Right atrium auricular region (tissue), 2 donors: ENCODE data around the gene CALN1. TPM values are rescaled to one million over a fixed set of nuclear protein-coding genes. Genes with fewer than 3 reads are reported as not detected.

Experiments
- DNase-seq: peaks from one replicate; pipeline ENCODE4 v3.0.0-alpha.2; 2019; ENCODE audit warnings: low spot score
- H3K27ac ChIP-seq, 2 donors: fragments of 200-600 bp; sonication (generic); 1 replicate in 1 of 2; 2 replicates in 1 of 2; pipeline ENCODE4 v1.5.1; 2016 to 2019
- H3K27me3 ChIP-seq, 2 donors: fragments of 200-600 bp; sonication (generic); one replicate each; pipeline versions ENCODE4 v1.5.1 to v1.6.0; 2017 to 2019
- H3K36me3 ChIP-seq: fragments of 200-600 bp; sonication (generic); one replicate; pipeline ENCODE4 v1.5.1; 2016
- H3K4me1 ChIP-seq, 2 donors: fragments of 200-600 bp; sonication (generic); one replicate each; pipeline versions ENCODE4 v1.5.1 to v1.6.0; 2017 to 2019
- H3K4me3 ChIP-seq, 2 donors: fragments of 200-600 bp; sonication (generic); 1 replicate in 1 of 2; 2 replicates in 1 of 2; pipeline ENCODE4 v1.5.1; 2017 to 2019; ENCODE audit warnings: mild to moderate bottlenecking in 1 of 2, moderate library complexity in 1 of 2
- H3K9me3 ChIP-seq, 2 donors: fragments of 200-600 bp; sonication (generic); one replicate each; pipeline ENCODE4 v1.5.1; 2019
- total RNA-seq, 2 donors: library from RNA; depleted of rRNA; stranded (reverse); fragments of >200 nt; gene quantifications; one replicate each; pipeline ENCODE4 v1.1.0, GENCODE V29; 2016
- TF ChIP-seq, protein P1 (sequence below), 2 donors: fragments of 200-600 bp; sonication (generic); IDR thresholded peaks; one replicate each; pipeline ENCODE4 v1.5.1; 2019; ENCODE audit warnings: antibody characterized with exemption in 2 of 2

The CALN1 gene
- total RNA-seq, 2 donors from 2014 or later = not detected

DNA sequence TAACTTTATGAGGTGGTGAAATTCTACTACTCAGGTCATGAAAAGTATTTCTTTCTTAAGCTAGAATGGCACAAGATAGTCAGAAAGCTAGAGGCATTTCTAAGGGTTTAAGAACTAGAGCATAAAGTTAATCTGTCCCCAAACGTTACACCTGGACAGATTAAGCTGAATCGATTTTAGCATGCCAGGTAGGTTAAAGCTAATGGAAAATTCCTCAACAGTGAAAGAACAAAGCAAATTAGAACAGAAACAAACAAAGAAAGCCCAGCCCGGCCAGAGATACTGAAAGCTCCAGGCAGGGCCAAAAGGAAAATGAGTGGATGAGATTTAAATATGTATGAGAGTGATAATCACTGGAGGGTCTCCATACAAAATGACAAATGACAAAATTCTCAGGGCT, 293.8 kb downstream of the CALN1 start:
- TF ChIP-seq, protein P1, sequence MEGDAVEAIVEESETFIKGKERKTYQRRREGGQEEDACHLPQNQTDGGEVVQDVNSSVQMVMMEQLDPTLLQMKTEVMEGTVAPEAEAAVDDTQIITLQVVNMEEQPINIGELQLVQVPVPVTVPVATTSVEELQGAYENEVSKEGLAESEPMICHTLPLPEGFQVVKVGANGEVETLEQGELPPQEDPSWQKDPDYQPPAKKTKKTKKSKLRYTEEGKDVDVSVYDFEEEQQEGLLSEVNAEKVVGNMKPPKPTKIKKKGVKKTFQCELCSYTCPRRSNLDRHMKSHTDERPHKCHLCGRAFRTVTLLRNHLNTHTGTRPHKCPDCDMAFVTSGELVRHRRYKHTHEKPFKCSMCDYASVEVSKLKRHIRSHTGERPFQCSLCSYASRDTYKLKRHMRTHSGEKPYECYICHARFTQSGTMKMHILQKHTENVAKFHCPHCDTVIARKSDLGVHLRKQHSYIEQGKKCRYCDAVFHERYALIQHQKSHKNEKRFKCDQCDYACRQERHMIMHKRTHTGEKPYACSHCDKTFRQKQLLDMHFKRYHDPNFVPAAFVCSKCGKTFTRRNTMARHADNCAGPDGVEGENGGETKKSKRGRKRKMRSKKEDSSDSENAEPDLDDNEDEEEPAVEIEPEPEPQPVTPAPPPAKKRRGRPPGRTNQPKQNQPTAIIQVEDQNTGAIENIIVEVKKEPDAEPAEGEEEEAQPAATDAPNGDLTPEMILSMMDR (IDR thresholded peaks at IDR 0.05) = no peak
- no peak overlapping the region for H3K27ac ChIP-seq
- H3K9me3 ChIP-seq = no peaks in the 10 kb centered on the region
- no peaks in the 10 kb centered on the region for H3K27me3 ChIP-seq
- H3K4me1 ChIP-seq = no peaks in the 10 kb centered on the region
- no peak overlapping the region for H3K4me3 ChIP-seq
- DNase-seq = no peak
- H3K36me3 ChIP-seq = no peaks in the 10 kb centered on the region

DNA sequence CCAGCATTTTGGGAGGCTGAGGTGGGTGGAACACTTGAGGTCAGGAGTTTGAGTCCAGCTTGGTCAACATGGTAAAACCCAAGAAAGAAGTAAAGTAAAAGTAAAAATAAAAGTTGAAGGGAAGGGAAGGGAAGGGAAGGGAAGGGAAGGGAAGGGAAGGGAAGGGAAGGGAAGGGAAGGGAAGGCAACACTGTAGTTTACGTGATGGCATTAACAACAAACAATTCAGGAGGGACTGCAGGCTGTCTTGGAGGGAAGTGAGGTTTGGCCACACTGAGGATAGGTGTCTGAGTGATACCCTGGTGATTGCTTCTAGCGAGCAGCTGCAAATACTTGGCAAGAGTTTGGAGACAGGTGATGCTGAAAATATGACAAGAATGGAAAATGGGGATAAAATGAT, 298.0 kb downstream of the CALN1 start:
- no peak overlapping the region for H3K4me3 ChIP-seq
- DNase-seq = no peak

GRCh38 chr7:72112992-72113391, 299.1 kb downstream of the CALN1 start:
- TF ChIP-seq, protein P1 (IDR thresholded peaks at IDR 0.05) = no peak

More for the DNA sequence above, 298.0 kb downstream of the CALN1 start:
- Histone ChIP-seq H3K9me3 (no peaks in the 10 kb centered on the region), H3K4me1 (no peaks in the 10 kb centered on the region), H3K36me3 (no peaks in the 10 kb centered on the region), H3K27ac (no peak overlapping the region), H3K27me3 (no peaks in the 10 kb centered on the region)
- TF ChIP-seq, protein P1 (IDR thresholded peaks at IDR 0.05) = no peak

GRCh38 chr7:72112530-72112929, 299.6 kb downstream of the CALN1 start:
- Histone ChIP-seq H3K36me3 (no peaks in the 10 kb centered on the region), H3K4me1 (no peaks in the 10 kb centered on the region), H3K4me3 (no peak overlapping the region), H3K27me3 (no peaks in the 10 kb centered on the region), H3K27ac (no peak overlapping the region), H3K9me3 (peaks cover 5 to 12% of the 10 kb centered on the region in 2 donors)
- no peak for DNase-seq
- TF ChIP-seq, protein P1 (IDR thresholded peaks at IDR 0.05) = no peak

More at GRCh38 chr7:72112992-72113391, 299.1 kb downstream of the CALN1 start:
- Histone ChIP-seq H3K27me3 (no peaks in the 10 kb centered on the region), H3K27ac (no peak overlapping the region), H3K9me3 (peaks cover 3 to 7% of the 10 kb centered on the region in 2 donors), H3K36me3 (no peaks in the 10 kb centered on the region), H3K4me3 (no peak overlapping the region), H3K4me1 (no peaks in the 10 kb centered on the region)
- no peak for DNase-seq

GRCh38 chr7:72111086-72111485, 301.1 kb downstream of the CALN1 start:
- no peak for DNase-seq
- Histone ChIP-seq H3K27me3 (no peaks in the 10 kb centered on the region), H3K4me1 (no peaks in the 10 kb centered on the region), H3K27ac (no peak overlapping the region), H3K4me3 (no peak overlapping the region), H3K36me3 (no peaks in the 10 kb centered on the region), H3K9me3 (peaks cover 5 to 13% of the 10 kb centered on the region in 2 donors)
- TF ChIP-seq, protein P1 (IDR thresholded peaks at IDR 0.05) = no peak

DNA sequence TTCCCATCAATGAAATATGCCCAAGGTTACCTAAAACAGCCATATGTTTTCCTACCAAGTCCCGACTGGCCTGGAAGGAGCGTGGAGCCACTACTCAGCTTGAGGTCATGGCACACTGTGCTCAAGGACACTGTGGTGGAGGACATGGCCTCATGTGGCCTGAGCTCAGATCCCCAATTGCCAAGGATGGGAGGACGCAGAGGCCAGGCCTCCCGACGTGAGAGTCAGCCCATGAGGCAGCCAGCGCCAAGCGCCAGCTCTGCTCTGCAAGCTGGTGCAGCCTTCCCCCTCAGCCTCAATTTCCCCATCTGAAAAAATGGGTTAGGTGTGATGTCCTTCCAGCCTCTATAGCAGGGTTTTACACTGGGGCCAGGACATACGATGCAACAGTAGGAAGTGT, 302.6 kb downstream of the CALN1 start:
- Histone ChIP-seq H3K9me3 (peaks cover 5 to 13% of the 10 kb centered on the region in 2 donors), H3K27ac (no peak overlapping the region), H3K27me3 (no peaks in the 10 kb centered on the region), H3K4me3 (no peak overlapping the region), H3K36me3 (no peaks in the 10 kb centered on the region), H3K4me1 (no peaks in the 10 kb centered on the region)
- TF ChIP-seq, protein P1 (IDR thresholded peaks at IDR 0.05) = no peak
- DNase-seq = no peak
